Activated T-cell treated with anti-CD3 and anti-CD28 coated beads, Interleukin-2, amount 50 U/mL, for 72 hours (primary cell): Measurements from ENCODE around the gene LRIT1. TPM values are rescaled to one million over a fixed set of nuclear protein-coding genes. Genes with fewer than 3 reads are reported as not detected.
A peak's percentile ranks its signal among the peaks of the same experiment; 100 is the strongest.

Experiments
- ATAC-seq, 2 donors: fragments of 150-1000 bp; cut with Tn5 transposase; replicated peaks in 1 of 2; 2 replicates each; pipeline ENCODE4 v1.10.0; 2021; ENCODE audit warnings: moderate library complexity in 2 of 2, mild to moderate bottlenecking in 1 of 2
- DNase-seq, 2 donors: peaks; one replicate each; pipeline ENCODE4 v3.0.0; 2021 to 2022; ENCODE audit warnings: mixed read lengths in 1 of 2
- H3K27ac Mint-ChIP-seq: one replicate; pipeline ENCODE4 v1.8.0; 2022; ENCODE audit warnings: mild to moderate bottlenecking, moderate library complexity, mixed read lengths
- H3K27me3 Mint-ChIP-seq: one replicate; pipeline ENCODE4 v1.8.0; 2022; ENCODE audit warnings: low read depth, mixed read lengths
- H3K36me3 Mint-ChIP-seq, 2 donors: one replicate each; pipeline ENCODE4 v1.8.0; 2022; ENCODE audit warnings: mixed read lengths in 2 of 2, mild to moderate bottlenecking in 1 of 2; ENCODE audit not compliant: insufficient read depth in 2 of 2
- H3K4me1 Mint-ChIP-seq: one replicate; pipeline ENCODE4 v1.8.0; 2022; ENCODE audit warnings: low read depth, mixed read lengths
- H3K4me3 Mint-ChIP-seq, 2 donors: one replicate each; pipeline ENCODE4 v1.8.0; 2022; ENCODE audit warnings: mild to moderate bottlenecking in 2 of 2, mixed read lengths in 2 of 2, moderate library complexity in 2 of 2
- H3K9me3 Mint-ChIP-seq, 2 donors: one replicate each; pipeline ENCODE4 v1.8.0; 2022; ENCODE audit warnings: mixed read lengths in 2 of 2
- total RNA-seq, 2 donors: library from RNA; stranded (reverse); gene quantifications; one replicate each; pipeline ENCODE4 v1.2.3, GENCODE V29; 2022

The LRIT1 gene
- total RNA-seq, 2 donors from 2014 or later = not detected

GRCh38 chr10:84216834-84217233, 24.5 kb downstream of the LRIT1 start:
- Mint-ChIP-seq H3K36me3 (peaks cover 3 to 4% of the 10 kb centered on the region in 2 donors), H3K4me1 (no peaks in the 10 kb centered on the region), H3K27ac (no peak overlapping the region), H3K9me3 (peaks cover 4 to 6% of the 10 kb centered on the region in 2 donors), H3K4me3 (no peak overlapping the region), H3K27me3 (no peaks in the 10 kb centered on the region)
- no peak for DNase-seq
- ATAC-seq = no peak

- peak overlapping the region; percentile 19 to 65 for H3K4me3 Mint-ChIP-seq
- peaks cover 4 to 6% of the 10 kb centered on the region in 2 donors for H3K9me3 Mint-ChIP-seq
- peak; percentile 39 to 60 for DNase-seq
- H3K27me3 Mint-ChIP-seq = no peaks in the 10 kb centered on the region
- peak; percentile 66 to 82 for ATAC-seq
- H3K36me3 Mint-ChIP-seq = peaks cover 3 to 4% of the 10 kb centered on the region in 2 donors
- H3K27ac Mint-ChIP-seq = no peak overlapping the region
- no peaks in the 10 kb centered on the region for H3K4me1 Mint-ChIP-seq
Measured at GRCh38 chr10:84214612-84215235, 26.6 kb downstream of the LRIT1 start.

- DNase-seq (no peak), ATAC-seq (peak; percentile 22 to 40)
- no peaks in the 10 kb centered on the region for H3K27me3 Mint-ChIP-seq
- no peaks in the 10 kb centered on the region for H3K4me1 Mint-ChIP-seq
- no peak overlapping the region for H3K27ac Mint-ChIP-seq
- peak overlapping the region; percentile 19 to 65 for H3K4me3 Mint-ChIP-seq
- H3K36me3 Mint-ChIP-seq = peaks cover 0 to under 1% of the 10 kb centered on the region in 2 donors
- peaks cover 0 to under 1% of the 10 kb centered on the region in 2 donors for H3K9me3 Mint-ChIP-seq
Measured at GRCh38 chr10:84214046-84214572, 27.2 kb downstream of the LRIT1 start.

GRCh38 chr10:84213076-84213475, 28.3 kb downstream of the LRIT1 start:
- H3K4me3 Mint-ChIP-seq = no peak overlapping the region
- no peaks in the 10 kb centered on the region for H3K9me3 Mint-ChIP-seq
- no peak overlapping the region for H3K27ac Mint-ChIP-seq
- H3K4me1 Mint-ChIP-seq = no peaks in the 10 kb centered on the region
- DNase-seq (no peak), ATAC-seq (no peak)
- no peaks in the 10 kb centered on the region for H3K27me3 Mint-ChIP-seq
- H3K36me3 Mint-ChIP-seq = no peaks in the 10 kb centered on the region

GRCh38 chr10:84212014-84212413, 29.3 kb downstream of the LRIT1 start:
- Mint-ChIP-seq H3K27ac (no peak overlapping the region), H3K27me3 (peaks cover 3% of the 10 kb centered on the region), H3K9me3 (no peaks in the 10 kb centered on the region), H3K36me3 (no peaks in the 10 kb centered on the region), H3K4me1 (no peaks in the 10 kb centered on the region), H3K4me3 (no peak overlapping the region)
- ATAC-seq (no peak), DNase-seq (no peak)

GRCh38 chr10:84211566-84211965, 29.8 kb downstream of the LRIT1 start:
- Mint-ChIP-seq H3K9me3 (no peaks in the 10 kb centered on the region), H3K36me3 (no peaks in the 10 kb centered on the region), H3K27me3 (peaks cover 7% of the 10 kb centered on the region), H3K4me3 (no peak overlapping the region), H3K4me1 (no peaks in the 10 kb centered on the region), H3K27ac (no peak overlapping the region)
- ATAC-seq (no peak), DNase-seq (no peak)

GRCh38 chr10:84208023-84208422, 33.3 kb downstream of the LRIT1 start:
- no peak for ATAC-seq
- no peaks in the 10 kb centered on the region for H3K36me3 Mint-ChIP-seq
- H3K9me3 Mint-ChIP-seq = no peaks in the 10 kb centered on the region
- no peaks in the 10 kb centered on the region for H3K4me1 Mint-ChIP-seq
- peaks cover 9% of the 10 kb centered on the region for H3K27me3 Mint-ChIP-seq
- H3K27ac Mint-ChIP-seq = no peak overlapping the region
- DNase-seq = no peak
- no peak overlapping the region for H3K4me3 Mint-ChIP-seq

GRCh38 chr10:84205853-84206525, 35.4 kb downstream of the LRIT1 start:
- H3K27ac Mint-ChIP-seq = no peak overlapping the region
- H3K4me3 Mint-ChIP-seq = no peak overlapping the region
- no peaks in the 10 kb centered on the region for H3K36me3 Mint-ChIP-seq
- no peak for ATAC-seq
- H3K4me1 Mint-ChIP-seq = no peaks in the 10 kb centered on the region
- DNase-seq = no peak
- H3K27me3 Mint-ChIP-seq = peaks cover 9% of the 10 kb centered on the region
- no peaks in the 10 kb centered on the region for H3K9me3 Mint-ChIP-seq

GRCh38 chr10:84205049-84205852, 36.1 kb downstream of the LRIT1 start:
- Mint-ChIP-seq H3K4me3 (no peak overlapping the region), H3K9me3 (no peaks in the 10 kb centered on the region), H3K4me1 (no peaks in the 10 kb centered on the region), H3K27me3 (peaks cover 9% of the 10 kb centered on the region), H3K36me3 (no peaks in the 10 kb centered on the region), H3K27ac (no peak overlapping the region)
- DNase-seq (peak; percentile 66 to 74), ATAC-seq (peak; percentile 76 to 83)

GRCh38 chr10:84204610-84205009, 36.7 kb downstream of the LRIT1 start:
- DNase-seq (no peak), ATAC-seq (no peak)
- H3K27ac Mint-ChIP-seq = no peak overlapping the region
- H3K27me3 Mint-ChIP-seq = peaks cover 9% of the 10 kb centered on the region
- no peaks in the 10 kb centered on the region for H3K4me1 Mint-ChIP-seq
- no peak overlapping the region for H3K4me3 Mint-ChIP-seq
- H3K36me3 Mint-ChIP-seq = no peaks in the 10 kb centered on the region
- no peaks in the 10 kb centered on the region for H3K9me3 Mint-ChIP-seq

GRCh38 chr10:84204122-84204521, 37.2 kb downstream of the LRIT1 start:
- Mint-ChIP-seq H3K27ac (no peak overlapping the region), H3K9me3 (no peaks in the 10 kb centered on the region), H3K4me3 (no peak overlapping the region), H3K27me3 (peaks cover 9% of the 10 kb centered on the region), H3K36me3 (no peaks in the 10 kb centered on the region), H3K4me1 (no peaks in the 10 kb centered on the region)
- no peak for DNase-seq
- ATAC-seq = peak in 1 of 2 donors; percentile 37

- Mint-ChIP-seq H3K27me3 (peaks cover 9% of the 10 kb centered on the region), H3K4me1 (no peaks in the 10 kb centered on the region), H3K9me3 (no peaks in the 10 kb centered on the region), H3K4me3 (no peak overlapping the region), H3K36me3 (no peaks in the 10 kb centered on the region), H3K27ac (no peak overlapping the region)
- DNase-seq = no peak
- ATAC-seq = no peak
Measured at GRCh38 chr10:84202349-84202748, 39.0 kb downstream of the LRIT1 start.

- no peaks in the 10 kb centered on the region for H3K4me1 Mint-ChIP-seq
- H3K4me3 Mint-ChIP-seq = no peak overlapping the region
- no peaks in the 10 kb centered on the region for H3K36me3 Mint-ChIP-seq
Measured at GRCh38 chr10:84201682-84202081, 39.7 kb downstream of the LRIT1 start.

More at GRCh38 chr10:84201682-84202081, 39.7 kb downstream of the LRIT1 start:
- Mint-ChIP-seq H3K27me3 (peaks cover 9% of the 10 kb centered on the region), H3K27ac (no peak overlapping the region), H3K9me3 (no peaks in the 10 kb centered on the region)
- ATAC-seq (no peak), DNase-seq (no peak)
